Measurements from ENCODE around the gene SKP2. TPM values are rescaled to one million over a fixed set of nuclear protein-coding genes. Genes with fewer than 3 reads are reported as not detected.

SKP2 gene
- total RNA-seq, 2 donors from 2014 or later, result 20.2 to 54.6 TPM

- TF ChIP-seq CTCF (IDR thresholded peaks at IDR 0.05), result no peak
- Histone ChIP-seq H3K4me3 (no peak overlapping the region), H3K27ac (no peak overlapping the region), H3K4me1 (no peaks in the 10 kb centered on the region), H3K36me3 (peaks cover 5% of the 10 kb centered on the region), H3K27me3 (no peaks in the 10 kb centered on the region), H3K9me3 (no peaks in the 10 kb centered on the region), H3K9ac (ENCODE audit: low read depth in 2 of 2, low read length in 2 of 2) (no peak overlapping the region)
- intact Hi-C loops (cut with DNase I), result loop anchor here (10.0 kb wide), 1 partner anchor 130 kb away; the partner anchor contains the start of gene RANBP3L
- DNase-seq, result no peak
Observed at GRCh38 chr5:36175043-36175442, 23.1 kb downstream of the SKP2 start.

- Histone ChIP-seq H3K4me1 (no peaks in the 10 kb centered on the region), H3K27ac (no peak overlapping the region), H3K27me3 (no peaks in the 10 kb centered on the region), H3K9me3 (no peaks in the 10 kb centered on the region), H3K36me3 (no peaks in the 10 kb centered on the region), H3K9ac (ENCODE audit: low read depth in 2 of 2, low read length in 2 of 2) (no peak overlapping the region), H3K4me3 (no peak overlapping the region)
- DNase-seq, result no peak
- intact Hi-C loops (cut with DNase I), result loop anchor here (10.0 kb wide), 1 partner anchor 128 kb away; the partner anchor contains the start of gene RANBP3L
- no peak for TF ChIP-seq CTCF (IDR thresholded peaks at IDR 0.05)
Observed at GRCh38 chr5:36177154-36177553, 25.2 kb downstream of the SKP2 start.

- H3K27me3 ChIP-seq, result no peaks in the 10 kb centered on the region
- H3K27ac ChIP-seq, result no peak overlapping the region
- H3K36me3 ChIP-seq, result no peaks in the 10 kb centered on the region
- intact Hi-C loops (cut with DNase I), result loop anchor here (10.0 kb wide), 1 partner anchor 127 kb away; the partner anchor contains the start of gene RANBP3L
- DNase-seq, result no peak
- H3K9me3 ChIP-seq, result no peaks in the 10 kb centered on the region
- no peak overlapping the region for H3K4me3 ChIP-seq
- H3K9ac ChIP-seq (ENCODE audit: low read depth in 2 of 2, low read length in 2 of 2), result no peak overlapping the region
- no peaks in the 10 kb centered on the region for H3K4me1 ChIP-seq
- peak; percentile 45 for TF ChIP-seq CTCF (IDR thresholded peaks at IDR 0.05)
Observed at GRCh38 chr5:36177715-36178523, 26.0 kb downstream of the SKP2 start.

GRCh38 chr5:36178524-36178890, 26.6 kb downstream of the SKP2 start:
- no peak overlapping the region for H3K4me3 ChIP-seq
- TF ChIP-seq CTCF (IDR thresholded peaks at IDR 0.05), result no peak
- no peak overlapping the region for H3K9ac ChIP-seq (ENCODE audit: low read depth in 2 of 2, low read length in 2 of 2)
- H3K4me1 ChIP-seq, result no peaks in the 10 kb centered on the region
- intact Hi-C loops (cut with DNase I), result loop anchor here (10.0 kb wide), 1 partner anchor 126 kb away; the partner anchor contains the start of gene RANBP3L
- H3K27ac ChIP-seq, result no peak overlapping the region
- H3K27me3 ChIP-seq, result no peaks in the 10 kb centered on the region
- H3K9me3 ChIP-seq, result no peaks in the 10 kb centered on the region
- no peaks in the 10 kb centered on the region for H3K36me3 ChIP-seq
- DNase-seq, result no peak

- TF ChIP-seq CTCF (IDR thresholded peaks at IDR 0.05), result no peak
- intact Hi-C loops (cut with DNase I), result loop anchor here (10.0 kb wide), 1 partner anchor 125 kb away; the partner anchor contains the start of gene RANBP3L
- DNase-seq, result no peak
Observed at GRCh38 chr5:36179950-36180349, 28.0 kb downstream of the SKP2 start.

More at GRCh38 chr5:36179950-36180349, 28.0 kb downstream of the SKP2 start:
- Histone ChIP-seq H3K4me3 (no peak overlapping the region), H3K36me3 (no peaks in the 10 kb centered on the region), H3K27me3 (no peaks in the 10 kb centered on the region), H3K4me1 (no peaks in the 10 kb centered on the region), H3K27ac (no peak overlapping the region), H3K9ac (ENCODE audit: low read depth in 2 of 2, low read length in 2 of 2) (no peak overlapping the region), H3K9me3 (no peaks in the 10 kb centered on the region)
